HUES64 (cell line): ENCODE measurements around the gene GUCY1B1.

Experiments used
- H3K27ac ChIP-seq: 2 replicates; pipeline ENCODE4 v1.7.0; 2013; ENCODE audit warnings: low read depth, low read length, inconsistent platforms
- H3K27me3 ChIP-seq: 2 replicates; pipeline ENCODE4 v1.6.1; 2013; ENCODE audit warnings: mild to moderate bottlenecking, low read length; ENCODE audit not compliant: insufficient read depth
- H3K36me3 ChIP-seq: 2 replicates; pipeline ENCODE4 v1.6.1; 2013; ENCODE audit warnings: mild to moderate bottlenecking, low read length; ENCODE audit not compliant: insufficient read depth
- H3K4me1 ChIP-seq: 2 replicates; pipeline ENCODE4 v1.6.1; 2013; ENCODE audit warnings: mild to moderate bottlenecking, low read length, moderate library complexity; ENCODE audit not compliant: insufficient read depth
- H3K4me3 ChIP-seq: 2 replicates; pipeline ENCODE4 v1.5.1; 2013; ENCODE audit warnings: mild to moderate bottlenecking, low read length, moderate library complexity
- H3K9ac ChIP-seq: 2 replicates; pipeline ENCODE4 v1.6.1; 2013; ENCODE audit warnings: mild to moderate bottlenecking, low read depth, low read length
- H3K9me3 ChIP-seq: 2 replicates; pipeline ENCODE4 v1.6.1; 2013; ENCODE audit warnings: low read depth, low read length; ENCODE audit not compliant: insufficient read depth
- WGBS: fragments of 150-250, 120-280 bp; methylation state at CpG from one replicate; pipeline ENCODE4 v1.1.7; 2013; ENCODE audit warnings: missing lambda C conversion rate; 5-methylcytosine and 5-hydroxymethylcytosine counted together

The GUCY1B1 gene

DNA sequence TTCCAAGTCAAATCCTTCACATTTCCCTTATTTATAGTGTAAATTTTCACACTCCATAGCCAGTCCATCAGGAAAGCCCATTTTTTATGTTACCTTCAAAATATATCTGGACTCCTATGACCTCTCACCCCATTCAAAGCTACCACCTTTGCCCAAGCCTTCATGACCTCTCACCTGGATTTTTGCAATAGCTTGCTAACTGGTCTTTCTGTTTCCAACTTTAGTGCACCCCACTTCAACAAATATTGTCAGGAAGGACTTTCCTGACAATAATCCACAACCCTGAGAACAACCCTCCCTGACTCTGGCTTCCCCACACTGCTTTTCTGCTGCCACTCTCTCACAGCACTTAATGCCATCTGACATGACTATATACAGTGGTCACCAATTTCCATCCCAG lies 73.8 kb downstream of the GUCY1B1 start:
- no peaks in the 10 kb centered on the region for H3K36me3 ChIP-seq
- H3K27ac ChIP-seq = no peak overlapping the region

DNA sequence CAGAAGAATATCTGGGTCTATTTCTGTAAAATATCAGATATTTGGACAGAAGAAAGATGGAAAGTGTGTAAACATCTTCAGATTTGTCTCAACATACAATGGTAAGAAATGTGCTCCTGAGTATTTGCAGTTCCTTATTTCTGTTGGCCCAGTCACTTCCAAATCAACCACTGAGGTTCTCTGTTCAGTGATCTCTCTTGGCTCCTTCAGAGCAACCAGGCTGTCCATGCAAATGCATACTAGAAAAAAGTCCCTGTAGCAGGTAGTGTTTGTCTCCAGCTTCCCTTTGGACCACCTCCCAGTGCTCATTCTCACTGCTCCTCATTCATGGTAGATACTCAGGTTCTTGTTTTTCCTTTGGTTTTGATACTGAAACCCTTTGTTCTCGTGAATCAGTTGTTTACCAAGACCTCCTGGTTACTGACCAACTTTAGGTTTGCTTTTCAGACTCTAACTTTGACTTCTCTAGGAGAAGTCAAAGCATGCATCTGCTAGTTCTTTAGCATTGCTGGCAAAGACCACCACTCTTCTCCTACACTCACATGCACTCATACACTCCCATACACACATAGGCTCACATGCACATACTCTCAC lies 78.5 kb downstream of the GUCY1B1 start:
- Histone ChIP-seq H3K4me1 (no peaks in the 10 kb centered on the region), H3K4me3 (no peak overlapping the region), H3K27ac (no peak overlapping the region), H3K36me3 (no peaks in the 10 kb centered on the region), H3K9me3 (no peaks in the 10 kb centered on the region), H3K9ac (no peak overlapping the region), H3K27me3 (no peaks in the 10 kb centered on the region)
- 50% methylated on average over 1 of the region's 1 CpG for WGBS

More for the DNA sequence above, 73.8 kb downstream of the GUCY1B1 start:
- H3K27me3 ChIP-seq = no peaks in the 10 kb centered on the region
- no peaks in the 10 kb centered on the region for H3K9me3 ChIP-seq
- H3K4me3 ChIP-seq = no peak overlapping the region
- H3K4me1 ChIP-seq = no peaks in the 10 kb centered on the region
- H3K9ac ChIP-seq = no peak overlapping the region

DNA sequence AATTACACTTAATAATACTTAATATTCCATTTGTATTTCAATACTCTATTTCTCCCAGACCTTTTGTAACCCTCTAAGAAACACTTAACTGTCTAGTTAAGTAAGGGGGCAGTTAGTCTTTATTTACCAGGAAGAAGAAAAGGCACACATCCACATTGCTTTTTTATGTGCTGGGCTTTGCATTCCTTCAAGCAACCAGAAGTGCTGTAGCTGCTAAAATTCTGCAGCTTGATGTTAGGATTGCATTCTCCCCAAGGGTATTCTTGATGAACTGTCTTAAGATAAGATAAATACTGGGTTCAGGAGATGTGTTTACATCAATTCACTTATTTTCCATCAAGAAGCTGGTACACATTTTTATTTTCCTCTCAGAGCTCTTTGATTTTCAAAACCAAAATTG lies 83.3 kb downstream of the GUCY1B1 start:
- Histone ChIP-seq H3K4me3 (no peak overlapping the region), H3K4me1 (no peaks in the 10 kb centered on the region), H3K27me3 (no peaks in the 10 kb centered on the region), H3K9me3 (peaks cover 16% of the 10 kb centered on the region), H3K27ac (no peak overlapping the region), H3K36me3 (no peaks in the 10 kb centered on the region), H3K9ac (no peak overlapping the region)

DNA sequence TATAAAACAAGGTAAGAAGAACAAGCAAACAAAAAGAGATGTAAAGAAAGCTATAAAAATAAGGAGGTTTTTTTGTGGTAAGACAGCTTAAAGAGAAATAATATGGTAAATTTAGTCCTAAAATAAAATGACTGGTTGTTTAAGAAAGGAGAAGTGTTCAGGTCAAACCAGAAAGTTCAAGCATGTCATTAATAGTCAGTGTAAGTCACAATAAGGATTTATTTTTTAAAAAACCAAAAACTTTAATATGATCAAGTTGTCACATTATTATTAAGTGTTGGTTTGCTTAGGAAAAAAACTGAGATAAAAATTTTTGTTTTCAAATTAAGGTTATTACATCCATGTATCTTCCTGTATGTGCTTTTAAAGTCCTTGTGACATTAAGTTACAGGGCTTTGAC lies 88.1 kb downstream of the GUCY1B1 start:
- Histone ChIP-seq H3K27ac (no peak overlapping the region), H3K4me3 (no peak overlapping the region), H3K4me1 (no peaks in the 10 kb centered on the region), H3K9ac (no peak overlapping the region), H3K36me3 (no peaks in the 10 kb centered on the region), H3K27me3 (no peaks in the 10 kb centered on the region), H3K9me3 (peaks cover 41% of the 10 kb centered on the region)

DNA sequence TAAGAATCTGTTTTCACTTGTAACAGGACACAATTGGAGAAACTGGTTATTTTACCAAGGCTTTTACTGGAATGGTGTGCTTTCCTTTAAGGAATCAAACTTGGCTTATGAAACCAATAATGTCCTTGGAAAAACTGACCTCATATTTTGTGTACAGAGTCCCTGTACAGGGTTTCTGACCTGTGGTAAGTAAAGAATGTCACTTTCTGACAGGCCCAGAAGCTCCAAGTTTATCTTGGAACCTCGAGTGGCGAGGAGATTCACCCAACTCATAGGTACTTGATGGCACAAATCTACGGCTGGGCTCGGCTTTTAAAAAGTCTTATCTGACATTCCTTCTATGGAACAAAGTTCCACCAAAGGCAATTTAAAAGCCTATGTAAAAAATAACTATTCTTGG lies 90.2 kb downstream of the GUCY1B1 start:
- H3K9ac ChIP-seq = no peak overlapping the region
- H3K27ac ChIP-seq = no peak overlapping the region
- H3K4me3 ChIP-seq = no peak overlapping the region
- no peaks in the 10 kb centered on the region for H3K4me1 ChIP-seq
- H3K9me3 ChIP-seq = peaks cover 41% of the 10 kb centered on the region
- H3K27me3 ChIP-seq = no peaks in the 10 kb centered on the region
- H3K36me3 ChIP-seq = no peaks in the 10 kb centered on the region
- WGBS = 92% methylated on average over 4 of the region's 4 CpGs

DNA sequence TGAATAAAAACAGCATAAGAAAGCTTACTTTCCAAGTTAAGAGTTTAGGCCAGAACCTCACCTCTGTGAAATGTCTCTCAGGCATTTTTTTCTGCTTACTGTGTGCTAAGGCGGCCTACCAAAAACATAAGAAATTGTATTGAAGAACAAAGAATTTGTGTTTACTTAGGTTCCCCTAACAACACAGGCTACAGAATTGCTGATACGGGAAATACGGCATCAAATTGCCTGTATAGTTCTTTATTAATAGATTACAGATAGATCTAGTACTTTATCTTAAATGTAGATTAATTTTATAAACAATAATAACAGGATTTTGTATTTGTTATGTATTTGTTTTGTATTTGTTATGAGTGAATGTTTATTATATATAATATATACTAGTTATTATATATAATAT lies 94.4 kb downstream of the GUCY1B1 start:
- H3K27me3 ChIP-seq = no peaks in the 10 kb centered on the region
- no peak overlapping the region for H3K9ac ChIP-seq
- H3K36me3 ChIP-seq = no peaks in the 10 kb centered on the region
- 88% methylated on average over 1 of the region's 3 CpGs for WGBS
- peaks cover 15% of the 10 kb centered on the region for H3K9me3 ChIP-seq
- H3K4me3 ChIP-seq = no peak overlapping the region
- H3K4me1 ChIP-seq = peaks cover 10% of the 10 kb centered on the region; the same call in 1 of the 2 replicates
- H3K27ac ChIP-seq = no peak overlapping the region

DNA sequence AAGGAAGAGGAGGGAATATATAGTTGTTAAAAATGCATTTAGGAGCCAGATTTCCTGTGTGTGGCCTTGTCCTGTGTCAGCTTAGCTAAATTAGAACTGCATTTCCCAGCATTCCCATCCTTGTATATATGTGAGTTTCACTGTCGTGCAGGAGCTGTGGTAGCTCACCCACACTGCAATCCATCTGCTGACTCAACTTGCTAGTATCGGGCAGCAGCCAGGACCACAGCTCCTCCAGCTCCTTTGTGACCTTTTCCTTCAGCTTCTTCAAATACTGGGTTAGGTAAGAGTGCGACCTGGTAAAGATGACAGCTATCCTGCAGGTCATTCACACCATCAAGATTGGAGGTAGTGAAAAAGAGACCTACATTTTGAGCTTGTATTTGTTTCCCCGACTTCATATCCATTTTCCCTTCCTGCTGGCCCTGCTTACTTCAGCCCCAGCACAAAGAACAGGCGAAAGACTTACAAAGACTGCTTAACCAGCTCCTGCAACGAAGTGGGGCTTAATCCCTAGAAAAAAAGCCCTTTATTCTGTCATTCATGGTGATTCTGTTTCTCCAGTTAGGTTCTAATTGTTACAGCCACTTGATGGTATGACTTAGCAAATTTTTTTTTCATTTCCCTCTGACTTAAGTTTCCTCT lies 95.9 kb downstream of the GUCY1B1 start:
- no peak overlapping the region for H3K4me3 ChIP-seq
- H3K27me3 ChIP-seq = no peaks in the 10 kb centered on the region
- H3K9ac ChIP-seq = no peak overlapping the region
- H3K9me3 ChIP-seq = 0 out of 2 replicates have a peak, but pooled peaks cover 3% of the 10 kb centered on the region
- 89% methylated on average over 6 of the region's 6 CpGs for WGBS
- H3K27ac ChIP-seq = no peak overlapping the region
- peaks cover 10% of the 10 kb centered on the region; the same call in 1 of the 2 replicates for H3K4me1 ChIP-seq
- H3K36me3 ChIP-seq = no peaks in the 10 kb centered on the region

DNA sequence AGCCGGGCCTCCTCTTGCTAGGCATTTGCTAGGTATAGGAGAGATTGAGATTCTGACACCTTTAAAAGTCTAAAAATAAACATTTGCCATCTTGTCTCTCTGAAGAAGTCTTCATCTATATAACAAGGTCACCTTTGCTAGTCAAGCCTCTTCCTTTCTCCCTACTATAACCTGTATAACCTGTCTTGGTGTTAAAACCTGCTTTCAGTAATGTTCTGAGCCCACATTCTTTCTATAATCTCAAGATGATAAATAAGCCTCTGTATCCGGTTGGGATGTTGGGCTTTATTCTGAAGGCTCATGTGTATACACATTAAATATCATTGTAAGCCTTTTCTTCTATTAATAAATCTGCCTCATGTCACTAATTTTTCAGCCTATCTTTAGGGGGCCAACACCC lies 97.1 kb downstream of the GUCY1B1 start:
- Histone ChIP-seq H3K4me1 (peaks cover 10% of the 10 kb centered on the region; the same call in 1 of the 2 replicates), H3K27ac (no peak overlapping the region), H3K4me3 (no peak overlapping the region), H3K9ac (no peak overlapping the region), H3K36me3 (no peaks in the 10 kb centered on the region), H3K27me3 (no peaks in the 10 kb centered on the region), H3K9me3 (no peaks in the 10 kb centered on the region)
- 81% methylated on average over 1 of the region's 2 CpGs for WGBS
